Left hindlimb (tissue), 1 donor: ENCODE data around the gene PLA2G2D.
"Not testable (repeated sequence)": the region's sequence is repeated elsewhere in the genome, so short reads cannot be mapped to it uniquely, and the experiment has no call there.

Experiments used
- DNase-seq: peaks from one replicate; pipeline ENCODE4 v3.0.0-alpha.2; 2018

PLA2G2D gene

DNA sequence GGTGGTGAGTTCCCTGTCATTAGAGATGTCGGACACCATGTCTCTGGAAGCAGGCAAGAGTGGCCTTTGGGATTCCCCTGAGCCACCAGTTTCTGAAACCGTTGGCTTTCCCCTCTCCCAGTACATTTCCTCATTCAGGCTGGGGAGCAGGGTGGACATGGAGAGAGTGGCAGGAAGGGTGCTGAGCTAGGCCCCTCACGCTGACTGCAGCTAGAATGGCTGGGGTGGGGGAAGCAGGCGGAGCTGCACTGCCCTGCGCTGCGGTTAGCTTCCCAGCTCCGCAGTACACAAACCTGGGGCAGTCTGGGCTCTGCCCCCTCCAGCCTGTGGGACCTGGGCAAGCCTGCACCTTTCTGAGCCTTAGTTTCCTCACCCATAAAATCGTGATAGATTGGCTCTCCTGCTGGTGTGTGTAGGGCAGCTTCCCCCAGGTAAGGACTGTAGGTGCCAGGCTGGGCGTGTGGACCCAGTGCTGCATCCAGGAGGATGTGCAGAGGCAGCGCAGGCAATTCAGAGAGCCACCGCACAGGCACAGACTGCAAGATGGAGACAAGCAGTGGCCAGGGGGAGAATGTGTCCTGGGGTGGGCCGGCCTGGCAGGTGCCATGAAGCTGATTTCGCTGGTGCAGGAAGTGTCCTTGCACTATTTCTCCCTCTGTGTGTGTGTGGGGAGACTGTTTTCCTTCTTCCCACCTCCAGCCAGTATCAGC, 22.8 kb upstream of the PLA2G2D start:
- DNase-seq = no peak

DNA sequence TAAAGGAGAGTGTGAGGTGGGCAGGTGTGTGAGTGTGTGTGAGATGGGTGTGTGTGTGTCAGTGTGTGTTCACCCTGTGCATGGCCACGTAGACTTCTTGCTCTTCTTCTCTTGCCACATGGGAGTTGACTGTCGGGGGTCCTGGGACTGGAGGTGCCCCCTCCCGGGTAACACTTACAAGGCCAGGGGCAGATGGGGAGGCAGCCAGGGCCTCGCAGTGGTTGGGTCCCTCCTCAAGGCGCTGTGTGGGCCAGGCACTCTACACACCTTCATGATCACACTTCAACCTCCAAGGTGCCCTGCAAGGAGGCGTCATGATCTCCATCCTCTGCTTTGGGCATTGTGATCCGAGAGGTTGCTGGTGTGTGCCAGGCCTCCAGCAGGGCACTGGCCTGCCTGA, 22.1 kb upstream of the PLA2G2D start:
- no peak for DNase-seq

DNA sequence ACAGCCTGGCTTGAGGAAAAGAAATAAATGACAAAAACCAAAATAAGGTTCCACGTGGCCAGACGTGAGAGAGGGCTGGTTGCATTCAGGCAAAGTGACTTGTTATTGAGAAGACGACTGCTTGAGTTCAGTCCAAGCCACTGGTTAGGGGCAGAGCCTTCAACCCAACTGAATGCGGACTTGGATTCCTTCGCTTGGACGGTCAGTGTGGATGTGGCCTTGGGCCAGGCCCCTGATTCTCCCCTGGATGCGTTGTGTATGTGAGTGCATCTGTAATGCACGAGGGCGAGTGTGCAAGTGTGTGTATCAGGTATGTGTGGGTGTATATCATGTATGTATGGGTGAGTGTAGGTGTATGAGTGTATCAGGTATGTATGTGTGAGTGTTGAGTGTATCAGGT, 21.7 kb upstream of the PLA2G2D start:
- DNase-seq = no peak

DNA sequence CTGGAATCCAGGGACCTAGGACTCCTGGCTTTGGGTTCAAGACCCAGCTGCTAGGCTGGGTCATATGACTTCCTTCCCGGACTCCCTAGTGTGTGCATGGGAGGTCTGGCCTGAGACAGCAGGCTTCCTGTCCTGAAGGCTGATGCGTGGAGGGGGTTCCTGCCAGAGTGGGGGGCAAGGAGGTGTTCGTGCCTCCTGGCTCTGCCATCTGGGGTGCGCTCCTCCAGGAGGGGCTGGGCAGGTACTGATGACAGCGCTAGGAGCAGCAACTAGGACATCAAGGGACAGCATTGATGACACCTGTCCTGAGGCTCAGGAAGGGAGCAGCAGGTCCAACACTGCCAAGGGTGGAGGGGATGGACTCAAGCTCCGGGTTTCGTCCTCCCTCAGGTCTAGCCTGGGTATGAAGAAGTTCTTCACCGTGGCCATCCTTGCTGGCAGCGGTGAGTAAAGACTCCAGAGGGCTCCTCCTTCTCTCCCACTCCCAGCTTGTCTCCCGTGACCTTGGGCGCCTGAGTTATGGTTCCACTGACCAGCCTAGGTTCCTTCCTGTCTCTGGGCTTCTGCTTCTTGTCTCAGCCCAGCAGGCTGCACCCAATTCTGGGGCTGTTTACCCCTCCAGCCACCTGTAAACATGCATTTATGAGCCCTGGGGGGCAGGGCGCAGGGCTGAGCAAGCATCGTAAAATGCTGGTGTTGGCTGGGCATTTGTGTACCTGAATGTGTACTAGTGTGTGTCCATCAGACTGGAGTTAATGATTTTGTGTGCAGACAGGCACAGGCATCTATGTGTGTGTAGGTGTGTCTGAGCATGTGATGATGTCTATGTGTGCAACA, 20.7 kb upstream of the PLA2G2D start:
- DNase-seq = no peak

DNA sequence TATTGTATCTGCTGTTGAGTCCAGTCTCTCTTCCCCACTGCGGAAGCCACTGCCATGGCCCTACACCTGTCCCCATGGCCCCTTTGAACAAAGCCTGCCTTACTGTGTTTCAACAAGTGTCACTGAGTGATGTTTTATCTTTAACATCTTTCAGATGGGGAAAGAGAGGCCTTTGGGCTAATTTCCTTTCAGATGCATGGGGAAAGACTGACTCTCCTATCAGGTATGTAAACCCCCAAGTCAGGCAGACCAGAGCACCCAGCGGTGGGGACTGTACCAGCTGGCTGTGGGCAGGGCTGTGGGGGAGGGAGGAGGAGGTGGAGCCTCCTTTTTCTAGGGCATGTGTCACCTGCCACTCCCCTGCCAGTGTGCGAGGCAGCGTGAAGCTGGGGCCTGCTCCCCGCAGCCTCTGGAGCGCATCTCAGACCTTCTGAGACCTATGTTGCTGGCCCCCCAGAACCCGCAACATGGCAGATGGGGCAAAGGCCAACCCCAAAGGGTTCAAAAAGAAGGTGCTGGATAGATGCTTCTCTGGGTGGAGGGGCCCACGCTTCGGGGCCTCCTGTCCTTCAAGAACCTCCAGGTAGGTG, 19.7 kb upstream of the PLA2G2D start, which contains the start of gene PLA2G2F:
Gene PLA2G2F (plus strand): TSS at position 363 of the 590 bp plus-strand sequence. CDS start 105 bp downstream, at position 468.
- DNase-seq = no peak

DNA sequence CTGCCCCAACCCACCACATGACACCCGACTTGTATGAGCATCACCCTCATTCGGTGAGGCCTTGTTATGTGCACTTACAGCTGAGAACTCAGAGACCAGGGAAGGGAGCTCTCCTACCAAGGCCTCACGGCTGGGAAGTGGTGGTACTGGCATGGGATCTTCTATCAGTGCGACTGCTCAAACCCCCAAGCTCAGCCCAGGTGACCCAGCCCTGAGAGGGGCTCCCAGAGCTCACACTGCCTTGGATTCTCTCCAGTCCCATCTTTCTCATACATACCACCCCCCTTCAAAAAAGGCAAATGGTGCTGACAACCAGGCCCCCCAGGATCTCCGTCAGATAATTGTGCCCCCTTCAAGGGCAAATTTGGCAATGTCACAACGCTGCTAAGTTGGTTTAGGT, 19.0 kb upstream of the PLA2G2D start:
- DNase-seq = no peak

DNA sequence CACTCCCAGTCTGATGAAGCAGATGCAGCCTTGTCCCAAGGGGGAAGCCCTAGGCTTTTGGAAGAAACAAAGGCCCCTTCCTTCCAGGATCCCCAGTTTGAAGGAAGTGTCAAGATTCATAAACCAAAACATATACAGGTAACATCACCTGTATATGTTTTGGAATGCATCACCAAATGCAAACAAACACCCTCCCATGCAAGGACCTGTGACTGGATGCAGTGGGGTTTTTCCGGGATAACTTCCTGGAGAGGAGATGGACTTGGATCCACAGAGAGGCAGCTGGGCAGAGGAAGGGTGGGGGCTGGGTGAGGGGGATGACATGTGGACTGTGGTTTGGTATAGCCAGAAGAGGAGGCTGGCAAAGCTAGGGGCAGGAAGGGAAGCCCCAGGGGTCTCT, 18.3 kb upstream of the PLA2G2D start:
- no peak for DNase-seq

DNA sequence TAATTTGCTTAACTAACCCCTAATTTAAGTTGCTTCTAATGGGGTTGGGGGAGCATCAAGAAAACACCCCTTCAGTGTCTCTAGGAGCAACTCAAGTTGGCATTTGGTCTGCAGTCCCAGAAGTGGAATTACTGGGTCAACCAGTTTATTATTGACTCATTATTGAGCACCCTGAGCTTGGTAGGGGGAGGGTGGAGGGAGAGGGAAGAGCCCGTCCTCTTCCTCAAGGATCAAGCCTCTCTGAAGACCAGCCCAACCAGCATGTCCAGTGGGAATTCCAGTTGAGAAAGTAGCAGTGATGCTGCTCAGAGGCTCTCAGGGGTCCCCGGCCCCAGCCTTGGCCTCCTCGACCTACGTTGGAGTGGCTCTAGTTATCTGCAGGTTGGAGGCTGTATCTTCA, 17.7 kb upstream of the PLA2G2D start:
- DNase-seq = no peak

DNA sequence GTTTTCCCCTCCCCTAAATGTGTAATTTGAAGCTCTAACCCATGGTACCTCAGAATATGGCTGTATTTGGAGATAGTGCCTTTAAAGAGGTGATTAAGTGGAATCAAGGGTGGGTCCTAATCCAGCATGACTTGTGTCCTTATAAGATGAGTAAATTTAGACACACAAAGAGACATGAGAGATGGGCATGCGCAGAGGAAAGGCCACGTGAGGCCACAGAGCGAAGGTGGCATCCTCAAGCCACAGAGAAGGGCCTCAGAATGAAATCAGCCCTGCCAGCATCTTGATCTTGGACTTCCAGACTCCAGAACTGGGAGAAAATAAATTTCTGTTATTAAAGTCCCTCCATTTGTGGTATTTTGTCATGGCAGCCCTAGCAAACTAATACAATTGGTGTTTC, 16.9 kb upstream of the PLA2G2D start:
- DNase-seq = no peak

DNA sequence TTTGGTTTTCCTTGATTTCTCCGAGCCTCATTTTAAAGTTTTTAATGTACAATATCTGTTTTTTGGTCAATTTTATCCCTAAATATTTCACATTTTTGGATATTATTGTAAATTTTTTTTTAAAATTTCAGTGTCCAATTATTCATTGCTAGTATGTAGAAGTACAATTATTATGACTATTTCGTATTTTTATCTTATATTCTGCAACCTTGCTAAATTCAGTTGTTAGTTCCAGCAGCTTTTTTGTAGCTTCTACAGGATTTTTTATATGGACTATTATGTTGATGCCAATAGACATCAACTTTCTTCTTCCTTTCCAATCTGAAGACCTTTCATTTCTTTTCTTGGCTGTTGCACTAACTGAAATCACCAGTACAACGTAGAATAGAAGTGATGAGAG, 15.7 kb upstream of the PLA2G2D start:
- DNase-seq = no peak

DNA sequence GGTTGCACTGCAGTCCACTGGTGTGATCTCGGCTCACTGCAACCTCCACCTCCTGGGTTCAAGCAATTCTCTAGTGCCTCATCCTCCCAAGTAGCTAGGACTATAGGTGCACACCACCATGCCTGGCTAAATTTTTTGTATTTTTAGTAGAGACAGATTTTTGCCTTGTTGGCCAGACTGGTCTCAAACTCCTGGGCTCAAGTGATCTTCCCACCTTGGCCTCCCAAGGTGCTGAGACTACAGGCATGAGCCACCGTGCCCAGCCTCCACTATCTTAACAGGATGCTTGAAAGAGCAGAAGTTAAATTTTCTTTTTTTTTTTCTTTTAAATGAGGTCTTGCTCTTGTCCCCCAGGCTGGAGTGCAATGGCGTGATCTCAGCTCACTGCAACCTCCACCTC, 11.2 kb upstream of the PLA2G2D start:
- DNase-seq = not testable (repeated sequence)

DNA sequence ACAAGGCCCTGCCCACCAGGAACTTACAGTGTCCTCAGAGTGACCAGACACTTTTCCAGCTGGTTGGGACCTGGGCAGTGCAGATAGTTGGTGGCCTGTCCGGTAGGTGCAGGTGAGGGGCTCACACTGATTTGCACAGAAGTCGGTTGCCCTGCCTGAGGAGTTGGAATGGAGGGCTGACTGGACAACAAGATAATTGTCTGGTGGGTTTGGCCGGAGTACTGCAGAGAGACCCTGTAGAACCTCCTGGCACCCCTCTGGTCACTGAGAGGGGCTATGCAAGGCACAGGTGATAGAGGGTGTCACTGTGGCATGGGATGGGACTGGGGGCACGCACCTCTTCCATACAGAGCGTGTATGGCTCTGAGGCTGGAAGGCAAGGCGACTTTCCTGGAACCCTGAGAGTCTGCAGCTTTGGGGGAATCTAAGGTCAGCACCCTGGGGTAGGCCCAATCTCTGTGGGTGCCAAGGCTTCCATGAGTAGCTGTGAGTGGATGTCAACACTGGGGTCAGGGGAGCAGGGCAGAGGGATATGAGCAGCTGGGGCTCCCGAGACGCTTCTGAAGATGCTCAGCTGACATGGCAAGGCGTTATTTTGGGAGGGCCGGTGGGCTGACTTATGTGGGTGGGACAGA, 7.6 kb upstream of the PLA2G2D start:
- no peak for DNase-seq

DNA sequence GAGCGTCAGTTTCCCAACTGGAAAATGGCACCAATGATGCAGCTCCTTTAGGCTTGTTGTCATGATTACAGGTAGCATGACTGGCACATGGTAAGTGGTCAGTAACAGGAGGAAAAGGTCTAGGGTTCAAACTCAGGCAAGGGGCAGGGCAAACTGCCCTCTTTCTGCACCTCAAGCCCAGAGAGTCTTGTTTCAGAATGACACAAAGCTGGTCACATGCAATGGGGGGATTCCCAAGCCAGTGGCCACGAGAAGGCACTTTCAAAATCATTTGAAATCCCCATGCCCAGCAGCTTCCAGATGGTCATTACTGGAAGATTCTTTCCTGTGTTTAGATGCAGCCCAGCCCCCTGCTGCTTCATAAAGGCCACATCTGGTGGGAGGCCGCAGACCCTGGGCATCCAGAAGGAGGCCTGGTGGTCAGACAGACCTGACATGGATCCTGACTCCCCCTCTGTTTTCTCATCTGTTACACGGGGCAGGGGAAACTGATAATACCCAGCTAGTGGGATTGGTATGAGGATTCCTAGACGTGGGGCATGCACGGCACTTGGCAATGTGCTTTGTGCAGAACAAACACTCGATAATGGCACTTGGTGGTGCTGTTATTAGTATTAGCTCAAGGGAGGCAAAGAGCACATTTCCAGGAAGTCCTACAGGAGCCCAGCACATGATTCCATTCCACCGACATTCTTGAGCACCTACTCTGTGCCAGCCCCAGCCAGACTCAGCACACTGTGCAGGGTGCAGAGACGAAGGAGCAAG, 6.9 kb upstream of the PLA2G2D start:
- no peak for DNase-seq

DNA sequence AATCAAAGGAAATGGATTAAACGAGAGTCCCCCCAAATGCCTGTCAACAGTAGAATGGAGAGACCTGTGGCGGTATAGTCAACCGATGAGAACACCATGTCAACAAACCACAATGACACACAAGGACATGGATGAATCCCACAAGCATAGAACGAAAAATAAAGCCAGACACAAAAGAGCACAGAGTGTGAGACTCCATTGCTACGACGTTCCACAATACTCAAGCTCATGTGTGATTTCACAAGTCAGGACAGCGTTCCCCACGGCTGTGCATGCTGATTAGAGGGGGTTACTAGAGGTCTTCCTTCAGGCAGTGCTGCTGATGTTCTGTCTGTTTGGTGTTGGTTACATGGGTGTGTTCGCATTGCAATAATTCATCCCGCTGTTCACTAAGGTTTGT, 5.8 kb upstream of the PLA2G2D start:
- no peak for DNase-seq

DNA sequence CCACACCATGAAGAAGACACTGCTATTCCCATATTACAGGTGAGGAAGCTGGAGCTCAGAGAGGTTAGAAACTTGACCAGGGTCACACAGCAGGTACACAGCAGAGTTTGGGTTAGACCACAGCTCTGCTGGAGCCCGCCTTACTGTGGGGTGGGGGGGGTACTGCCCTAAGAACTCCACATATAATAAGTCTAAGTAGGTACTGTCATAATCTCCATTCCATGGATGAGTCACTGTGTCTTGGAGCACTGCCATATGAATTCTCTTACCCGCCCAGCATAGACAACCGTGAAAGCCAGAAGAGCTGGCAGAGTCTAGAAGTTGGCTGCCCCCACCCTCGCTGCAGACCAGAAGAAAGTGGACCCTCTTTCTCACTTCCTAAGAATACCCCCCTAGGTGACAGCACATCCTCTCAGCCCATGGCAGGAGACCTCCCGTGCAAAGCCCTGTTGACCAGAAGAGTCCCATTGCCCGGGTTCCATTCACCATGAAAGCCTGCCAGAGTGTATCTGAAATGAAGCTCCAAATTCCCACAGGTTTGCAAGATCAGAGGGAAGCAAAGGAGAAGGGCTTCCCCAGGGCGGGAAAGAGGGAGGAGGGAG, 5.2 kb upstream of the PLA2G2D start:
- DNase-seq = no peak

DNA sequence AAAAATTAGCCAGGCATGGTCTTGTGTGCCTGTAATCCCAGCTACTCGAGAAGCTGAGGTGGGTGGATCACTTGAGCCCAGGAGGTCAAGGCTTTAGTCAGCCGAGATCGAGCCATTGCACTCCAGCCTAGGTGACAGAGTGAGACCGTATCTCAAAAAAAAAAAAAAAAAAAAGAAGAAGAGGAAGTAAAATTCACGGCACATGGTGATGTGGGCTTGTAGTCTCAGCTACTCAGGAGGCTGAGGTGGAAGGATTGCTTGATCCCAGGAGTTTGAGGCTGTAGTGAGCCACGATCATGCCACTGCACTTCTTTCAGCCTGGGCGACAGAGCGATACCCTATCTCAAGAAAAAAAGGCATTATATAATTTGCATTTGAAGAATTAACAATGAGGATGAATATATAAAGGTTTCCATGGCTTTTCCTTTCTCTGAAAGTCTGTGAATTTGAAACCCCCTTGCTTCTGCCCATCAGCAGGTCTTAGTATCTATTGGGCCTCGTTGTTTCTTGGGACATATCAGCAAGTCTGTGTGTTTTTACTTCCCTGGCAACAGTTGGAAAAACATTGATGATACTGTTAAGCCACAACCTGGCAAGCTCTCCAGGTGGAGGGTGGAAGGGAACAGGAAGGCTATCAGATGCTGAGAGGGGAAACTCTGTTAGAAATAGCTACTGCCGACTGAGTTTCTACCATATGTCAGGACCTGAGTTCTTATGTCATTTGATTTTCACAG, 4.6 kb upstream of the PLA2G2D start:
- no peak for DNase-seq

DNA sequence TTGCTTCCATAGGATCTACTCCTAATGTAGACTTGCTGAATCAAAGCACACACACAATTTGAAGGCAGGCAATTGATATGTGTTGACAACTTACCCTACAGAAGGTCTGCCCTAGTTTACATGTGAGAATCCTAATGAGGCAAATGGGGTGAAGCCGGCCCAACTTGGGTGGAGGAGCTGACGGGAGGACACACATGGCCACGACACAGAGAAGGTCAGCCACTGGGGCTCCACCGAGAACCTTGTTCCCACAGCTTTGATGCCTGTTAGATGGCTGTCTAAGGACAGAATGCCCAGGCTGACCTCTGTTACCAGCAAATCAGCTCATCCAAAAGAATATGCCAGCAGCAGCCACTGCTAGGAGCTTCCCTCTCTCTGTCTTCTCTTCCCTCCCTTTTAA, 1.5 kb upstream of the PLA2G2D start:
- DNase-seq = no peak

DNA sequence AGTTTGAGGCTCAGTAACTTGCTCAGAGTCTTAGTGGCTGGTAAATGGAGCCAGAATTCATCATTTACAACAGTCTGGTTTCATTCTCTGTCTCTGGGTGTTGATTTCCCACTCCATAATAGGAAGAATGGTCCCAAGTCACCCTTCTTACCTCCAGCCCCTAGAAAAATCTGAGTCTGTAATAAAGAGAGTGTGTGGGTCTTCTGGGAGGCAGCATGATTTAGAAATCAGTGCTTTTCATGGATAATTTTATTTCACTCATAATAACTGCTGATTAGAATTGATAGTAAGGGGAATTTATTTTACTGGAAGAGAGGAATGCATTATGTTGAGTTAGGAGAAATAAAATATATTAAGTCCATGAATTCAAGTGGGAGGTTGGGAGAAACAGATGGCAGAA, 2.1 kb downstream of the PLA2G2D start:
- no peak for DNase-seq

DNA sequence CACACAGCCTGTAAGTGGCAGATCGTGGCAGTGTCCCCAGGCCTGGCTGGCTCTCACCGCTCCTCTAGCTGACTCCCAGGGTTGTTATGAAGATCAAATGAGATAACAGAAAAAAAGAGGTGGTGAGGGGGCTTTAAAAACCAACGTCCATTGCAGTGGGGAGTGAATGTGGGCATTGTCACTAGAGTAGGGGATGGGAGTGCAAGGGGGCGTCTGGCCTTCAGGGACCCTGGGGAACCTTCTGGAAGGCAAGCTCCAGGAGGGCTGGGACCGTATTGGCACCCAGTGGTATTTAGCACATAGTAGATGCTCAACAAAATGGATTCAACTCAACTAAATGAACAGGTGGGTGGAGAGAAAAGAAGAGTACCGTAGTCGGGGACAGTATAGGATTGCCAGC, 3.4 kb downstream of the PLA2G2D start:
- no peak for DNase-seq

DNA sequence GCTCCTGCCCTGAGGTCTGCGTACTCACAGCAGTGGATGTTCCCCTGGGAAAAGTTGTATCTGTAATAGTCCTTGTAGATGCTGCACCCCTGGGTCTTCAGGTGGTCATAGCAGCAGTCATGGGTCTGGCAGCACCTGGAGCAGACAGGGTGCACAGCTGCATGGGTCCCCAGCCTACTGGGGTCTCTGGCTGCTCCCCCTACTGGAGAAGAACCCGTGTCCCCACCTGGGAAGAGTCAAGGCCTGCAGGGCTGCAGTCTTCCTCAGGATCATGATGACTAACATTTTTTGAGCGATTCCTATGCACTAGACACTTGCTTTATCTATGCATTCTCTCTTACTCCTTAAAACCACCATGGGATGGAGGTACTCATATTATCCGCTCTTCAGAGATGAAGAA, 3.9 kb downstream of the PLA2G2D start:
- DNase-seq = no peak

DNA sequence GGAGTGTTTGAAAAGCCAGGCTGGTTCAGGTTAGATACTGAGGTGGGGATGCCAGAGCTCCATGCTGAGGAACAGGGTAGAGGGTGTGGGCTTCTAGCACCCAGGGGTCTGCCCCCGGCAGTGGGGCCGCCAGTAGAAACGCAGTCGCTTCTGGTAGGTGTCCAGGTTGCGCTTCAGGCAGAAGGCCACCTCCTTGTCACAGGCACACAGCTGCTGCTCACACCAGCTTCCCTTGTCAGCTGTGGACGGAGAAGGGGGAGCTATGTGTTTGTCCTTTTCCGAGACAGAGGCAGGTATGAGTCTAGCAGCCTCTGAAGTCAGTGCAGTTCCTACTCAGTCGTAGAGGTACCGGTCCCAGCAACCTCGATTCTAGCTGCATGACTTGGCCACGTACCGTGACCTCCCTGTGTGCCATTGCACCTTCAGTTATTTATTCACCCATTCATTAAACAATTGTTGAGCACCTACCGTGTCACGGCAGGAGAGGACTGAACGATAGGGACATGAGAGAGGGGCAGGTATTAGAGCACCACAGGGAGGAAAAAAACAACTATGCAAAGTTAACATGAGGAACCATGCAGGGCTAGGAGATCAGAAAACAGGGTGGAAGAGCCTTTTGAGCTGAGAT, 5.2 kb downstream of the PLA2G2D start:
- DNase-seq = no peak
